ENCODE measurements around the gene SFMBT1.

- TF ChIP-seq, protein P1, sequence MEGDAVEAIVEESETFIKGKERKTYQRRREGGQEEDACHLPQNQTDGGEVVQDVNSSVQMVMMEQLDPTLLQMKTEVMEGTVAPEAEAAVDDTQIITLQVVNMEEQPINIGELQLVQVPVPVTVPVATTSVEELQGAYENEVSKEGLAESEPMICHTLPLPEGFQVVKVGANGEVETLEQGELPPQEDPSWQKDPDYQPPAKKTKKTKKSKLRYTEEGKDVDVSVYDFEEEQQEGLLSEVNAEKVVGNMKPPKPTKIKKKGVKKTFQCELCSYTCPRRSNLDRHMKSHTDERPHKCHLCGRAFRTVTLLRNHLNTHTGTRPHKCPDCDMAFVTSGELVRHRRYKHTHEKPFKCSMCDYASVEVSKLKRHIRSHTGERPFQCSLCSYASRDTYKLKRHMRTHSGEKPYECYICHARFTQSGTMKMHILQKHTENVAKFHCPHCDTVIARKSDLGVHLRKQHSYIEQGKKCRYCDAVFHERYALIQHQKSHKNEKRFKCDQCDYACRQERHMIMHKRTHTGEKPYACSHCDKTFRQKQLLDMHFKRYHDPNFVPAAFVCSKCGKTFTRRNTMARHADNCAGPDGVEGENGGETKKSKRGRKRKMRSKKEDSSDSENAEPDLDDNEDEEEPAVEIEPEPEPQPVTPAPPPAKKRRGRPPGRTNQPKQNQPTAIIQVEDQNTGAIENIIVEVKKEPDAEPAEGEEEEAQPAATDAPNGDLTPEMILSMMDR (conservative IDR thresholded peaks at IDR 0.05; ENCODE audit: low read length) = no peak
- TF ChIP-seq EZH2phosphoT487 (IDR thresholded peaks at IDR 0.05; ENCODE audit: borderline replicate concordance) = no peak
Measured at GRCh38 chr3:53026382-53027162, 19.3 kb downstream of the SFMBT1 start.
